Caki2 (cell line): ENCODE data around the gene ITPRIPL1. TPM values are rescaled to one million over a fixed set of nuclear protein-coding genes. Genes with fewer than 3 reads are reported as not detected.

Experiments used
- DNase-seq: peaks from one replicate; pipeline ENCODE4 v3.0.0-alpha.2; 2015; ENCODE audit warnings: low read depth
- in situ Hi-C: cut with HindIII; loops from 2 replicates; pipeline ENCODE4 v1.10.0; 2016; ENCODE audit warnings: low sequenced_read_pairs, low pct_unique_long_range_greater_than_20kb, mixed read lengths
- total RNA-seq: library from RNA; depleted of rRNA; stranded (reverse); fragments of >200 nt; shearing (Covaris generic); gene quantifications from 2 replicates; pipeline ENCODE4 v1.2.3, GENCODE V29; 2014; ENCODE audit warnings: low replicate concordance

Gene ITPRIPL1
- total RNA-seq, 1 experiment from 2014 or later = not detected

DNA sequence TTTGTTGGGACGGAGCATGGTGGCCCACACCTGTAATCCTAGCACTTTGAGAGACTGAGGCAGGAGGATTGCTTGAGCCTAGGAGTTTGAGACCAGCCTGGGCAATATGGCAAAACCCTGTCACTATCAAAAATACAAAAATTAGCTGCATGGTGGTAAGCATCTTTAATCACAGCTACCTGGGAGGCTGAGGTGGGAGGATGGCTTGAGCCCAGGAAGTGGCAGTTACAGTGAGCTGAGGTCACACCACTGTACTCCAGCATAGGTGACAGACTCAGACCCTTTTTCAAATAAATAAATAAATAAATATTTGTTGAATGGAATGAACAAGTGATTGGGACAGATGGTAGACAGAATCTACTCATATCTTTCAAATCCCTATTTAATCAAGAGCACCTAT lies 5.7 kb upstream of the ITPRIPL1 start:
- in situ Hi-C loops = no loop called here
- no peak for DNase-seq

DNA sequence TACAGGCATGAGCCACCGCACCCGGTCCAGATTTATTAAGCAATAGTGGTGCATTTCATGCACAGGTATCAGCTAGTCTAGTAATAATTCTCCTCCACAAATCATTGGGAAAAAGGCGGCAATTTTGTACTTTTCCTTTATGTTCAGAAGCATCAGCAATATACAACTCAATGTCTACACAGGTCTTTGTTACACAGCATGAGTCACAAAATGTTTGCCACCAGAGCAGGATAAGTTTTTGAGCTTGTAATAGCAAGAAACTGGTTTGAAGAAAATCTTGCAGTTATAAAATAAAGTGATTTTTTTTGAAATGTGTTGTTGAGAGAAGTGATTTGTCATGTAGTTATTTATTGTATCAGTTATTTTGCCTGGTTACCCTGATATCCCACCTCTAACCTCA lies 4.8 kb upstream of the ITPRIPL1 start:
- DNase-seq = no peak
- in situ Hi-C loops = no loop called here

DNA sequence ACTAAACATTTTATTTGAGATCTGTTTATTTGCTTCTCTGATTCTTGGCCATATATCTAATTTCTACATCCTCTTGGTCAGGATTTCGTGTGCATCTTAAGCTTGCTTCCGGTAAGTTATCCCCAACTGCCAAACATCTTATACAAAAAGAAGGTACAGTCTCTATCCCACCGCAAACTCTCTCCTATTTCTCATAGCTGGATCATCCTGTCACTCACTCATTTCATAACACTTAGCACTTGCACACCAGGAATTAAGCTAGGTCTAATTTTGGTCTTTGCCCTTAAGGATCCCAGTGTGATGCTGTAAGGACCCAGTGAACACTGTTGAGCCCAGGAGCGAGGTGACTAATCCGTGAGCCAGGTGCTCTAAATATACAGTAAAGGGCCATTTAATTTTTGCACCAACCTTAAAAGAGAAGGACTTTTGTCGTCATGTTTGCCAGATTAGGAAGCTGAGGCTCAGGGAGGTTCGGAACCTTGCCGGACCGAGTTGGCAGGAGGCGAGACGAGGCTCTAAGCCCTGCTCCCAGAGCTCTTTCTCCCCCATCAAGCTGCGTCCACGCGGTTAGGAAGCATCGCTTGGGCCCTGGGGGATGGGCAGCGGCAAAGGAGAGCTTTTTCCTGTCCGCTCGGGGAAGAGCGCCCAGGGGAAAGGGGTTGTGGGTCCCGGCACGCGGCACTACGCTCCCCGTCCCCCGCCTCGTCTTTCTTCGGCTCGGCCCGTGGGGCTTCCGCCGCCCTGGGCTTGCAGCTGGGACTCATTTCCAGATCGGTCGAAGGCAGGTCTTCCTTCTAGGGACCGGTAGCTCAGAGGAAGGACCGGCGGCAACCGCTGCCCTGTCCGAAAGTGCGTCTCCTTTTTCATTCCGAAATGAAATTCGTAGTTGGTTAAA lies 4.1 kb upstream of the ITPRIPL1 start:
- in situ Hi-C loops = no loop called here

DNA sequence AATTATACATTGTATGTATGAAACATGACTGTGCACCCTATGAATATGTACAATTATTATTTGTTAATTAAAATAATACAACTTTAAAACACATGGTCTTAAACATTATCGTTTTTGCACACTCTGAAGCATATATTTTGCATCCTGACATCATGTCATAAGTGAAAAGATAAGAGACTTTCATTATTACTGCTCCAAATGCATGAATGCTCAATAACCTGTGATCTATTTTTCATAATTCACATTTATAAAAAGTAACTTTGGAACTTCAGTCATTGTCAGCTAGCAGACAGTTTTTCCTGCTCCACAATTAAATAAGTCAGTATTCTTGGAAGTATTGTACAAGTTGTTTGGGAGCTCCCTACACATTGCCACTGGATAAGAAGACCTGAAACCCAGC lies 1.3 kb upstream of the ITPRIPL1 start:
- in situ Hi-C loops = no loop called here

More for the DNA sequence above, 4.1 kb upstream of the ITPRIPL1 start:
- DNase-seq = peak; percentile 38

DNA sequence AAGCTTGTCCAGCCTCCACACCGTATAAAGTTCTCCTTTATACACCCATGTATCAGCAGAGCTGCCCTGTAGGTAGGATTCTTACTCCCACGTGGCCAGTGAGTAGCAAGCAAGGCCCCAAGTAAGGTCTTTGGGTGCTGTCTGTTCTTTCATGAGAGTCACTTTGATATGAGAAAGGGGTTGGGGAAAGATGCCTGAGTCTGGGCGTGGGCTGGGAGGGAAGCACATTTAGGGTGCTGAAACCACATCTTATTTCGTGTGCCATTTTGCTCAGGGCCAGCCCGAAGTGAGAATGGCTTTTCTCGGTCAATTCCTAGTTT lies 436 bp upstream of the ITPRIPL1 start:
- DNase-seq = no peak
- in situ Hi-C loops = no loop called here

More for the DNA sequence above, 1.3 kb upstream of the ITPRIPL1 start:
- no peak for DNase-seq

DNA sequence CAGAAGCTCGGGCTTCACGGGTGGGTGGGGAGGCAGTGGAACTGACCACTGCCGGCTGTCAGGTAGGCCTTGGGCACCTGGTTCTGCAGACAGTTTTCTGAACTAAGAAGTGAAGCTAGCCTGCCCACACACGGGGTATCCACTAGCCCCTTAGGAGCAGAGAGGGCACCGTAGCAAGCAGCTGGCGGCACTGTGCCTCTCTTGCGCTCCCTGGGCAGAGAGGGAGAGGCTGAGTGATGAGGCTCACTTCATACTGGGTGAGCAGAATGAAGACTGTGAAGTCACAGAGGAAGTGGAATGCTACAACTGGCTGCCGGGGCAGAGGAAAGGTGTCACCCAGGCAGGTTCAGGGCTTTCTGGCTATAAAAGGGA lies 753 bp downstream of the ITPRIPL1 start:
- no peak for DNase-seq

DNA sequence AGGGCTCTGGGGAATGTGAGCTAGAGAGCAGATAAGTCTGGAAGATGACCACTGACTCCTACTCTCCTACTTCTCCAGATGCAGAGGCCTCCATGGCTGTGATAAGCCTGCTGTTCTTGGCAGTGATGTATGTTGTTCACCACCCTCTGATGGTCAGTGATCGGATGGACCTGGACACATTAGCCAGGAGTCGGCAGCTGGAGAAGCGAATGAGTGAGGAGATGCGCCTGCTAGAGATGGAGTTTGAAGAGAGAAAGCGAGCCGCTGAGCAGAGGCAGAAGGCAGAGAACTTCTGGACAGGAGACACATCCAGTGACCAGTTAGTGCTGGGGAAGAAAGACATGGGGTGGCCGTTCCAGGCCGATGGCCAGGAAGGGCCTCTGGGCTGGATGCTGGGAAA lies 1.4 kb downstream of the ITPRIPL1 start:
- no peak for DNase-seq
- in situ Hi-C loops = no loop called here

More for the DNA sequence above, 753 bp downstream of the ITPRIPL1 start:
- in situ Hi-C loops = no loop called here

DNA sequence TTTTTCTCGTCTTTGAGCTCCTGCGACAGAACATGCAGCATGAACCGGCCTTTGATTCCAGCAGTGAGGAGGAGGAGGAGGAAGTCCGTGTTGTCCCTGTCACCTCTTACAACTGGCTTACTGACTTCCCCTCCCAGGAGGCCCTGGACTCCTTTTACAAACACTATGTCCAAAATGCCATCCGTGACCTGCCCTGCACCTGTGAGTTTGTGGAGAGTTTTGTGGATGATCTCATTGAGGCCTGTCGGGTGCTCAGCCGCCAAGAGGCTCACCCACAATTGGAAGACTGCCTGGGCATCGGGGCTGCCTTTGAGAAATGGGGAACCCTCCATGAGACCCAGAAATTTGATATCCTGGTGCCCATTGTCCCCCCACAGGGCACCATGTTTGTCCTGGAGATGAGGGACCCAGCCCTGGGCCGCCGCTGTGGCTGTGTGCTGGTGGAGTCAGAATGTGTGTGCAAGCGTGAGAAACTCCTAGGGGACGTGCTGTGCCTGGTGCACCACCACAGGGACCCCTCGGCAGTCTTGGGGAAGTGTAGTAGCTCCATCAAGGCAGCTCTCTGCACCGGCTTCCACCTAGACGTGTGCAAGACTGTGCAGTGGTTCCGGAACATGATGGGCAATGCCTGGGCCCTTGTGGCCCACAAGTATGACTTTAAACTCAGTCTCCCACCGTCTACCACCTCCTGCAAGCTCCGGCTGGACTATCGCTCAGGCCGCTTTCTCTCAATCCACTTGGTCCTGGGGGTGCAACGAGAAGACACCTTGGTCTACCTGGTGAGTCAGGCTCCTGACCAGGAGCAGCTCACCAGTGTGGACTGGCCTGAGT lies 2.1 kb downstream of the ITPRIPL1 start:
- in situ Hi-C loops = no loop called here

DNA sequence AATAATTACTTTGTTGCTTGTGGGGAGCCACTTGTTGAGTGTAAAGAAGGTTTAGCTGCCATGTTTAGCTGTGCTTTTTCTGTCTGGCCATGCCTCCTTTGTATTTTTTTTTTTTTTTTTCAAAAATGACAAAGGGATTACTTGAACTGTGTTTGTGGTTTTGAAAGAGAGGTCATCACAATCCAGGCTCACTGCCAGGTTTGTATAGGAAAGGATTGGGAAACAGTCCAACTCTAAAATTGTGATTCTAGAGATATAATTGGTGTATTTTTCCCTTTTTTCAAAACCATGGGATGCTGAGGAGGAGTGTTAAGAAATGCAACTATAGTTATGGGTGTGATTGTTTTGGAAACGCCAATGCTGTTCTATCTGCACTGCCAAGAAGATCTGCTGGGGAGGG lies 4.3 kb downstream of the ITPRIPL1 start:
- in situ Hi-C loops = no loop called here
- peak; percentile 62 for DNase-seq

More for the DNA sequence above, 2.1 kb downstream of the ITPRIPL1 start:
- DNase-seq = no peak

DNA sequence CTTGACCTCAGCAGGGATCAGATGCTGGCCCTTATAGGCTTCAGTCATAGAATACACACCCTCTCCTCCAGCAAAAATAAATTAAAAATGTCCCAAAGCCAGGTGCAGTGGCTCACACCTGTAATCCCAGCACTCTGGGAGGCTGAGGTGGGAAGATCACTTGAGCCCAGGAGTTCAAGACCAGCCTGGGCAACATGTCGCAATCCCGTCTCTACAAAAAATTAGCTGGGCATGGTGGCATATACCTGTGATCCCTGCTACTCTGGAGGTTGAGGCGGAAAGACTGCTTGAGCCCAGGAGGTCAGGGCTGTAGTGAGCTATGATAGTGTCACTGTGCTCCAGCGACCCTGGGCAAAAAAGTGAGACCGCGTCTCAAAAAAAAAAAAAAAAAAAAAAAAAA lies 4.8 kb downstream of the ITPRIPL1 start:
- in situ Hi-C loops = no loop called here
- no peak for DNase-seq

DNA sequence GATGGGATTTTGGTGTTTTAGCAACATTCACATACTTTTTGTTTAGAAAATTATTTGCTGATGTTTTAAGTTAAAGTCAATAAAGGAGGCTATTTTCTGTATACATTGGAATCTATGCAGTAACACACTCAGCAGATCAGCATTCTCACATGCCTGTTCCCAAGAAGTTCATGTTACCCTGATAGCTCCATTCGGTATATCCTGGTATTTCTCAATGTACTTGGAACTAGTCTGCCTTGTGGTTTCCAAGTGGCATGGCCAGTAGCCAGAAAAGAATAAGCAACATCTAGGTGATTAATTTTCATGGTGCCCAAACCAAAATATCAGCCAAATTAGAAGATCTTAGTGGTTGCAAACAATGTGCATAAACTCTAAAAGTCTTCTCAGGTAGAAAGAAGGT lies 5.3 kb downstream of the ITPRIPL1 start:
- in situ Hi-C loops = no loop called here
- DNase-seq = no peak

DNA sequence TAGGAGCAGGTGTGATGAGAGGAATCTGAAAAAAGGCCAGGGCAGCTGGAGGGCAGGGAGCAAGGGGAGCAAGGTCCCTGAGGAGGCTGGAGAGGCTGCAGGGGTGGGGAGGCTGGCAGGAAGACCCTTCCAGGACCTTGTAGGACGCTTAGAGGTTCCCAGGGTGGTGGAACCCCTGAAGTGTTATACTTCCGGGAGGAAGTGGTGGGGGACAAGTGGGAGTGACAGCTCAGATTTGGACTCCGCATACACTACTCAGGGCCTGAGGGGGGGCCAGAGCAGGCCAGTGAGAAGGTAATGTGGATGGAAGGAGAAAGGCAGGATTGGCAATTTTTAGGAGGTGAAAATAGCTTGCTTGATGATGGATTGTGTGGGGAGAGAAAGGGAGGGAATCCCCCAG lies 8.6 kb downstream of the ITPRIPL1 start:
- in situ Hi-C loops = no loop called here
- no peak for DNase-seq

DNA sequence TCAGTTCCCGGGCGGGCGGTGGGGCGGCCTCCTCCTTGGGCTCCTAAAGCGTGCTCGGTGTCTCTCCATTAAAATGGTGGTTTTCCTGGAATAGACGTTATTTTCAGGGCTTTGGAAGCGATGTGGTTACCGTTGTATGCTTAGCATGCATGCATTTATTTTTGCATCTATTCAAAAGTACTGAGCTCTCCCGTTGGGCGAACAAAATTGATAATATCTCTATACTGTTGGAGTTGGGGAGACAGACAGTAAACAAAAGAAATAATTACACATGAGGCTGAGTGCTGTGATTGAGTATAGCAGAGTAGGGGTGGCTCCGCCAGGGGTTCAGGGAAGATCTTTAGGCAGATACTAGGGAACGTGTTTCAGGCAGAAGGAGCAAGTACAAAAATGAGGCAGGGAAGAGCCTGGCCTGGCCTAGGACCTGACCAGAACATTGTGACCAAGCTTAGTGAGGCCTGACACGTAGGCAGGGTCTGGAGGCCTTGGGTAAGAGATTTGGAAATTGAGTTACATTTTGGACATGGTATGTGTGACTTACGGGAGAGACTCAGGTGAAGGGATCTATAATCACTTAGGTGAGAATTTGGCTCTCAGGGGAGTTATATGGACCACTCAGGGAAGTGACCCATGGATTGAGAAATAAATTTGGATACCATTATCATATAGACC lies 11.1 kb downstream of the ITPRIPL1 start:
- DNase-seq = no peak
- in situ Hi-C loops = no loop called here

DNA sequence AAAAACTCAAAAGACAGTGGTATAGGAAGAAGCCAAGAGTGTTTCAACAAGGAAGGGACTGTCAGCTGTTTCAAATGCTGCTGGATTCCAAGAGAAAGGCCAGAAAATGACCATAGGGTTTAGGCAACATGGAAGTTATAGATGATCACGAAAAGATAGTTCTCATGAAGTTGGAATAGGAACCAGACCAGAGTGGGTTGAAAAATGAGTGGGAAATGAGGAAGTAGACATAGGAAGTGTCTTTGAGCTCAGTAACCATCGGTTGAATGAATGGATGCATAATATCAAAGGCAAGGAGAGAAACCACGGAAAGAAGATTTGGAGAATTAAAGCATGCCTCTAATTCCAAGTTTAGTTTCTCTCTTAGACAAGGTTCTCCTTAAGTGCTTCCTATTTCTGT lies 11.8 kb downstream of the ITPRIPL1 start:
- DNase-seq = no peak
- in situ Hi-C loops = no loop called here

DNA sequence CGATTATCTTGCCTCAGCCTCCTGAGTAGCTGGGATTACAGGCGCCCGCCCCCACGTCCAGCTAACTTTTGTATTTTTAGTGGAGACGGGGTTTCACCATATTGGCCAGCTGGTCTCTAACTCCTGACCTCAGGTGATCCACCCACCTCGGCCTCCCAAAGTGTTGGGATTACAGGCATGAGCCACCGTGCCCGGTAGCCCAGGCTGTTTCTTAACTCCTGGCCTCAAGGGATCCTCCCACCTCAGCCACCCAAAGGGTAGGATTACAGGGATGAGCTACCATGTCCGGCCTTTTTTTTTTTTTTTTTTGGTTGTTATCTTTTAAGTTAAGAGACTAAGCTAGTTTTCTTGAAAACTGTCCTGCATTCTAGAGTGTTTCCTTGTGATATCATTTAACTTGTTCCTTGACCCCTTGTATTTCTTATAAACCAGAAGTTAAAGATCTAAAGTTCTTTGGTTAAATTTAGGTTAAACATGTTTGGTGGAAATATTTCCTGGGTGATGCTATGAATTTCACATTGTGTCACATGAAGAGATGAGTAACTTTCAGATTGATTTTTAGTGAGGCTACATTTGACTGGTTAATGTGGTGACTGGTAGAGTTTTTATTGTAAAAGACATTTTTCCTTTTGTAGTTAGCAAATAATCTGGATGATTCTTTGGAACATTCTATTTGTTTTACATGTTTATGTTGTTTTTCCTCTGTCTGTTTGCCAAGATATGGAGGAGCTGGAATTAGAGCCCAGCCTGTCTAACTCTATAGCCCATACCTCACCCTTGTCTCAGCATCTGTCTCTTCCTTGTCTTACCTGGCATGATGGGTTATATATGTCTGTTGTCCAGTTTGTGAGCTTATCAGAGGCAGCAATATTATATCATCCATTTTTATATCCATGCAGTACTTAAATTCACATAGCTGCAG lies 15.6 kb downstream of the ITPRIPL1 start:
- in situ Hi-C loops = no loop called here
- peak; percentile 41 for DNase-seq

DNA sequence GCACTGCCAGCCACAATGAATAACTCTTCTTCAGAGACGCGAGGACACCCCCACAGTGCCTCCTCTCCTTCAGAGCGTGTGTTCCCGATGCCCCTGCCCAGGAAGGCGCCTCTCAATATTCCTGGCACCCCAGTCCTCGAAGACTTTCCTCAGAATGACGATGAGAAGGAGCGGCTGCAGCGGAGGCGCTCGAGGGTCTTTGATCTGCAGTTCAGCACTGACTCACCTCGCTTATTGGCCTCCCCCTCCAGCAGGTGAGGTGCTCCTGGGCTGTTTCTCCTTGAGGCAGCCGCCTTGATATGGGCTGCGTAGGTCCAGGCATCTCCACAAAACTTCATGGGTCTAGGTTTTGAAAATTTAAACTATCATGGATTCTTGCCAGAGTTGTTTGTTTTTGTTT lies 16.5 kb downstream of the ITPRIPL1 start:
- in situ Hi-C loops = no loop called here
- DNase-seq = no peak

DNA sequence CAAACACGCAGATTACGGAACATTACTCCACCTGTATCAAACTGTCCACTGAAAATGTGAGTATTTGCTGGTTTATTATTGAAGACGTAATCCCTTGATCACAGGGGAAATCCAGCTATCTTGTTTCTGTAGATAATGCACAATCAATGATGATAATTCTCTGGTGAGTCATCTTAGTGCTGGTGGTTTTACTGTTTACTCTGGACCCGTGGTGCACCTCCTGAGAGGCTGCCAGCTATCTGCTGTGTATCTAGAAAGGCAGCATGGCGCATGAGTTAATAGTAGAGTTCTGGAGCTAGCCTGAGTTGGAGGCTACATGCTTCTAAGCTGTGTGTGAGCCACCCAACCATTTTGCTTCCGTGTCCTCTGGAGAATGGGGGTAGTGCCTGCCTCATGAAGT lies 17.0 kb downstream of the ITPRIPL1 start:
- in situ Hi-C loops = no loop called here
- DNase-seq = peak; percentile 56

DNA sequence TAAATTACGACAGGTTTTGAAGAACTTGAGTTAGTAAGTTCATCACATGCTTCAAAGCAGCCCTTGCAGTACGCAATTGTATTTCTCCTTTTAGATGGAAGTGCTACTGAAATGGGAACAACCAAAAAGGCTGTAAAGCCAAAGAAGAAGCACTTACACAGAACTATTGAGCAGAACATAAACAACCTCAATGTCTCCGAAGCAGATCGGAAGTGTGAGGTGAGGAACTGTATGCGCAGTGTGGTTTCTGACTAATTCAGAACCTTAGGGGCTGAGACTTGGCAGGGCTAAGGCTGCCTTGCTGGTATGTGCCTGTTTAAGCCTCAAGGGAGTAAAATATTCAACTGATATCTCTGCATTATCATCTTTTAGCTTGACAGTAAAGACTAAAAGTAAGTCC lies 18.9 kb downstream of the ITPRIPL1 start:
- DNase-seq = no peak
- in situ Hi-C loops = no loop called here
